HG03439 (cell line): ENCODE measurements around the gene GPR15LG.

Experiments
- ATAC-seq: cut with Tn5 transposase; IDR thresholded peaks from one replicate; pipeline ENCODE4 v1.9.1; 2021; ENCODE audit warnings: mild to moderate bottlenecking, moderate library complexity; ENCODE audit not compliant: unreplicated experiment

The GPR15LG gene

GRCh38 chr10:84191106-84191505, 17.5 kb downstream of the GPR15LG start:
- ATAC-seq = no peak

DNA sequence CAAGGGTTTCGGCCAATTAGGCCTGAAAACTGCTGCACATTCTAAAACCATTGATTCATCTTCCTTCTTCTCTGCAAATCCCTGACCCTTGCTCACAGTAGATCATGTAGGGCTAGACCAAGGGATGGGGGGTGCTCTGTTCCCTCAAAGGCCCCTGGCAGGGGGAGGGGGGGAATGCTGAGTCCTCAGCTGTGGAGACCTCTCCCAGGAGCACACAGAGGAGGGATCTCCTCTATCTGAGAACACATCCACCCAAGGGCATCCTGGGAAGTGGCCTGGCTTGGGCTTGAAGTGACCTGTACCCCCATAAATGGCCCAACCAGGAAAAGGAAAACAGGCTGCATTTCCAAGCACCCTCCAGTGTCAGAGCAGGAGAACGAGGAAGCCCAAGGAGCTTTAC, 19.7 kb downstream of the GPR15LG start:
- no peak for ATAC-seq

DNA sequence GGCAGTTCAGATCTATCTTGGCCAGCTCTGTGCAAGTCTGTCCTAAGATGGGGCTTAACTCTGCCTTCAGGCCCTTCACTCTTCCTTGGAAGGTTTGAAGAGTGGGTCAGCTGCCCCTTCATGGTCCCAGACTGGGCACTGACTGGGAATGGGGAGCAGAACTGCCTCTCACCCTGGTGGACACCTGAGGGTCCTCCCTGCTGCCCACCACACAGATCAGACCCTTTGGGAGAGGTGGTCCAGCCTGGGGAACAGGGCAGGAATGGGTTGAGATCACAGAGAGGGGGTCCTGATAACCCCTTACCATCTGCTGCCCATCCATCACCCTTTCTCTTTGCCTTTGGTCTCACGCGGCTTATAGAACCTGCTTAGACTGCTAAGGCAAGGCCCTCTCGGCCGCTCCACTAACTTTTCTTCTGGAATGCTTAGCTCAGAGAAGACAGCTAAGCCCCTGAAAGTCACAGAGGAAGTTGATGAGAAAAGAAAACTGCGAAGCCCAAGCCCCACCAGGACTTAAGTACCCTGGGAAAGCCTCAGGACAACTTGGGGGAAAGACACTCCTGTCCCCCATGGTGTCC, 20.3 kb downstream of the GPR15LG start:
- no peak for ATAC-seq

DNA sequence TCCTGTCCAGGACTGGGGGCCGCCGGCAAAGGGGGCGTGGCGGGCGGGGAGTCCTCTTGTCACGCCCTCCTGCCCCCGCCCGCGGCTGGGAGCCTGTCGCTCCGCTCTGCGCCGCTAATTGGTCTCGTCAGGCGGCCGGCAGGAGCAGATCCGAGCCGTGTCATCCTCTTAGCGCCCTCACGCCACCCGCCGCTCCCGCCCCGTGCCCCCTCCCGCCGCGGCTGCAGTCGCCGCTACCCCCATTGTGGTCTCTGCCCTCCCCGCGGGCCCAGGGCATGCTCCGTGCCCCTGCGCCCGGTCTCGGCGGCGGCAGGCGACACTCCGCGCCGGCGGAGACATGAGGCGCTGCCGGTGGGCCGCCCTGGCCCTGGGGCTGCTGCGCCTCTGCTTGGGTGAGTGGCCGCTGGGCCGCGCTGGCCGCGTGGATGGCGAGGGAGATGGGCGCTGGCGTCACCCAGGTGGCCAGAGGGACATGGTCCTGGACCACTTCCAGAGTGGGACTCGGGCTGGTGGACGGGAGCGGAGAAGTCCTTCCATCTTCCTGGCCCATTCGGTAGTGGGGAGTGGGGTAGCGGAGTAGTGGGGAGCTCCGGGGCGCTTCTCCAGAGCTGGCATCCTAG, 20.9 kb downstream of the GPR15LG start, which contains the start of gene CDHR1:
Gene CDHR1 (plus strand): TSS at position 114 of the 620 bp plus-strand sequence. CDS start 224 bp downstream, at position 338.
- ATAC-seq = peak; percentile 82

- ATAC-seq = no peak
Observed at GRCh38 chr10:84195044-84195830, 21.6 kb downstream of the GPR15LG start.

- ATAC-seq = no peak
Observed at GRCh38 chr10:84196083-84196482, 22.5 kb downstream of the GPR15LG start.

GRCh38 chr10:84196941-84197340, 23.3 kb downstream of the GPR15LG start:
- no peak for ATAC-seq

DNA sequence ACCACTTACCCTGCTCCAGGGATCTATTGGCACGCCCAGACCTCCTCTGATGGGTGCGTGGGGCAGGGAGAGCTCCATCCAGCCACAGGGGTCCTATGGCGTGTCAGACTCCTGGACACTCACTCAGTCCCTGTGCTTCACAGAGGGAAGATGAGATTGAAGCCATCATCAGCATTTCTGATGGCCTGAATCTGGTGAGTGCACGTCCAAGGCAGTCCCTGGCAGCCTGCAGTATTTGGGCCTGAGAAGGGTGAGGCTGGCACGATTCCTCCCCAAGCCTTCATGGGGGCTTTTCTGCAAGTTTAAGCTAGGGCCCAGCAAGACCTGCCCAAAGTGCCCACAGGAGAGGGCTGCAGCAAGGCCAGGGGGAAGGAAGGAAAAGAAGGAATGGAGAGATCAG, 24.0 kb downstream of the GPR15LG start:
- ATAC-seq = no peak

DNA sequence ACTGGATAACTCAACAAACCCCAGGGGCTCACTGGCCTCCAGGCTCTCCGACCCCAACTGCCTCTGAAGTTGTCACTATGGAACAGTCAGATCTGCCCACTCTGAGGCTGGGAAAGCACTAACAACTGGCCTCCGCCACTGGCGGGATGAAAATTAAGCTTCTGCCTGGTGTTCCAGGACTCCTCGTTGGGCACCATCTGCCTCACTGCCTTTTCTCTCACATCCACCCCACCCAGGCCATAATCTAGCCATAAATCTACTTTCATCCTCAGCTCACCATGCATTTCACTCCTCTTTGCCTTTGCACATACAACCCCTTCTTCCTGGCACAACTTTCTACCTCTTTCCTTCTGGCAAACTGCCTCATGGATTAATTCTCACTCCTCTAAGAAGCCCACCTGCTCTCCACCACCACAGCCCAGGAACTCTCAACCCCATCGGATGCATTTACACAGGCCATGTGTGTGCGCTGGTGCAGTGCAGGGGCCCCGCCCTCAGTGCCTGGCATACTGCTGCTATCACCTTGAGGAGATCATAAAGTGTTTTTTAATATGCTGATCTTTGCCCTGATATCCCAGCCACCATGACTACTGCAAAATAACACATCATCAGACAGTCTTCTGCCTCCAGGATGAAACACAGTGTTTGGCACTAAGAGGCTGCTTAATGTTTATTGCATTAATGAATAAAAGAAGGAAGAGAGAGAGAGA, 24.8 kb downstream of the GPR15LG start:
- no peak for ATAC-seq

DNA sequence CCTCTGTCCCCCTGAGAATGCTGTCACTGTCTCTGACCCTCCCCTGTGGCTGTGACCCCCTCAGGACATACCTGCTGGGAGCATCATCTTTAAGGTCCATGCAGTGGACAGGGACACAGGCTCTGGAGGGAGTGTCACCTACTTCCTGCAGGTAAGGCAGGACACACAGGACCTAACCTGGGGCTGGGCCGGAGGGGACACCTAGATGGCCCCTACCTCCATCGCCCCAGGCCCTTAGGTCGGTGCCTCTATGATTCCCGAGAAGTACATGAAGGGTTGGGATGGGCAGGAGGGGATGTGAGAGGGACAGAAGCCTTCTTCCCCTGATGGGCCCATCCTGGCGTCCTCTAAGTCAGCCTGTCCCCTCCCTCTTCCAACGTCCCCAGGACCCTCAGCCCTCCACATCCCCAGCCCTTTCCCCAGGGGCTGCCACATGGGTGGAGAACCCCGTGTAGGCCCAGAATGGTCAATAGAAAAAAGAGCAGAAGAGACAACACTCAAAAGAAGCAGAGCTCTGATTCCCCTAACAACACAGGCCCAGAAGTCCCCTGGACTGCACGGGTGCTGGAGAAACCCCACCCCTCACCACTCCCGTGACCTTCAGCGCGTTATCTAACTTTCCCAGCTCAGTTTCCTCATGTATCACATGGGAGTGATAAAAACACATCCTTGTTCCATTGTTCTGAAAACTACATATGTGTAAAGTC, 27.1 kb downstream of the GPR15LG start:
- no peak for ATAC-seq

GRCh38 chr10:84201244-84201606, 27.6 kb downstream of the GPR15LG start:
- no peak for ATAC-seq

DNA sequence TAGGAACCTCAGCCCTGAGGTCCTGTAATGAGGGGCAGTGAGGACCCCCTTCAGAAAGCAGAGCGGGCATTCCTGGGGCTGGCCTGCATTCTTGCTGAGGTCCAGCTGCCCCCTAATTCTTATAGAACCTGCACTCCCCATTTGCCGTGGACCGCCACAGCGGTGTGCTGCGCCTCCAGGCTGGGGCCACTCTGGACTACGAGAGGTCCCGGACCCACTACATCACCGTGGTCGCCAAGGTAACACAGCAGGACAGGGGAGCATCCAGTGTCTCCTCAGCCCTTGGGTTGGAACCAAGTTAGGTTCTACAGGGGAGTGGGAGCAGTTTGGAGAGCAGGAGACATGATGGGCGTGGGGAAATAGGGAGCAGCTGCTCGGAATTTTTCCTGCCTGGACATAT, 28.1 kb downstream of the GPR15LG start:
- ATAC-seq = no peak

DNA sequence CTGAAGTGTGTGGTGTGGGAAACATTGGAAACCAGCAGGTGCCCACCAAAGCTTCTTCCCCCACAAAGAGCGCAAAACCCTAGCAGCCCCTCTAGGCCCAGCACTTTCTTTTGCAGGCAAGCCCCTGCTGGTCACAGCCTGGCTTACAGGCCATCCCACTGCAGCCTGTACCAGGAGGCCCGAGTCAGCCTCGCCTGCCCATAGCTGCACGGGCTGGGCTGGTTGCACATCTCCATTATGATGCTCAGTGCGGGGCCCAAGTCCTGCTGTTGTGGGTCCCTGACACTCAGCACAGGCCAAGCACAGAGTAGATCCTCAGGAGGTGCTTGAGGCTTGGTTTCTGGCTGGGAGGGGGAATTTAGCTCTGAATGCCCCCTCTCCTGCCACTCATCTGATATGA, 28.7 kb downstream of the GPR15LG start:
- no peak for ATAC-seq

GRCh38 chr10:84204122-84204521, 30.5 kb downstream of the GPR15LG start:
- peak; percentile 68 for ATAC-seq

DNA sequence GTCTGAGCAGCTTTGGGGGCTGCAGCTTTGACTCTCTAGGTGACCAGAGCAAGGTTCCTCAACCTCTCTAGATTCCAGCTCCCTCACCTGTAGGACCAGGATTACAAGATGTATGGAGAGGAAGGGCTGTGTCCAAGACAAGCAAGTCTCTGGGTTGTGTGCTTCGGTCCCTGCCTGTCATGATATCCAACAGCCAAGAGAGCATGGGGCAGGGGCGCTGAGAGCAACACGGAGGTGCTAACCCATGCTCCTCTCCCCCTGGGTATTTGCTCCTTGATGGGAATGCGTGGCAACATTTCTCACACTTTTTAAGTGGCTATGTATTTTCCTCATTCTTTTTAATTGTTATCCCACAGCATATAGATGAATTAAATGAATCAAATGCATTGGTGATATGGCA, 31.0 kb downstream of the GPR15LG start:
- no peak for ATAC-seq

DNA sequence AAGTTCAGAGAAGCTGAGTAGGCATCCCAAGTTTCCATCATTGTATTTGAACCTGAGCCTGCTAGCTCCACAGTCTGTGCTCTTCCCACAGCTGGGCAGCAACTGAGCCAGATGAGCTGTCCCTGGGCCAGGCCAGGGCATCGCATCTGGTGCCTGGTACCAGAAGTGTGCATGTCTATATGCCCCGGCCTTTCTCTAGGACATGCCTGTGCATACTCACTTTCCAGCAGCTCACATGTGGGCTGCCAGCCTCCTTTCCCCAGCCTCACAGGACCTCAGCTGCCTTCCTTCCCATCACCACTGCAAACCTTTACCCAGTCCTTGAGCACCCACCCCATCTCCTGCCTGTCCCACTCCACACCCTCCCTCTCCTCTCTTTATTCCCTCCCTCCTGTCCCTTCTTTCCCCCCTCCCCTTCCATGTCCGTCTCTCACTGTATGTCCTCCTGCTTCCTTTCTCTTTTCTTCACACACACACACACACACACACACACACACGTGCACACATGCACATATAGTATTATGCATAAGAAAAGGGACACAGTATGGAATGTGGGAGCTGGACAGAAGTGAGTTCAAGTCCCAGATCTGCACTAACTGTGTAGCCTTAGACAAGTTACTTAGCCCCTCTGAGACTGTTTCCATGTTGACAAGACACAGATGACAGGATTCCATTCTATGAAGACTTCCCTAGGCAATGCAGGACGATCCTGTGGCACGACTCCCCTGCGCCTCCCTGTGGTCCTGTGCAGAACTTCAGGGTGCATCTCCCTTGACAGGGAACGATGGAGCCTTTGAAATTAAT, 31.6 kb downstream of the GPR15LG start:
- peak; percentile 74 for ATAC-seq

DNA sequence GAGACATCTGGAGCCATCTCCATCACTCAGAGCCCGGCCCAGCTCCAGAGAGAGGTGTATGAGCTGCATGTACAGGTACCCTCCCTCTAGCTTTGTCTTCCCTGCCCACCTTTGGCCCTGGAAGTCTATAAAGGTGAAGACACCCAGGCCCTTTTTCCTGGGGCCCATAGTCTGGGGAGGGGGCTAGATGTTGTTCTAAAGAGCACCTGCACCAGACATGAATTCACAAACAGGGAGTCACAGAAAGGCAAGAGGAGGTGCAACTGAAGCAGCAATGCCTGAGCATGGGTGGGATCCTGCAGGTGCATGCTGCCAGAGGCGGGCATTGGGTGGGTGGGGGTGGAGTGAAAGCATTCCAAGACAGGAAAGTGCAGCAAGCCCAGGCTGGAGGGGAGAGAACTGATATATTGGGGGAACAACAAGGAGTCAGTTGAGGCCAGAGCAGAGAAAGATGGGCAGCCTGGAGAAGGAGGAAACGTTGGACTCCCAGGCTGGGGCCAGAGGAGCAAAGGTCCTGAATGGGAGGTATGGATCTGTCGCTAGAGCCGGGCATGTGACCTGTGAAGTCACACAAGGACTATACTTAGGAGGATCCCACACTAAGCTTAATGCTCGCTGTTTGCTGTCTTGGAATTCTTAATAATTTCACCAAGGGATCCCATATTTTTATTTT, 32.4 kb downstream of the GPR15LG start:
- no peak for ATAC-seq

DNA sequence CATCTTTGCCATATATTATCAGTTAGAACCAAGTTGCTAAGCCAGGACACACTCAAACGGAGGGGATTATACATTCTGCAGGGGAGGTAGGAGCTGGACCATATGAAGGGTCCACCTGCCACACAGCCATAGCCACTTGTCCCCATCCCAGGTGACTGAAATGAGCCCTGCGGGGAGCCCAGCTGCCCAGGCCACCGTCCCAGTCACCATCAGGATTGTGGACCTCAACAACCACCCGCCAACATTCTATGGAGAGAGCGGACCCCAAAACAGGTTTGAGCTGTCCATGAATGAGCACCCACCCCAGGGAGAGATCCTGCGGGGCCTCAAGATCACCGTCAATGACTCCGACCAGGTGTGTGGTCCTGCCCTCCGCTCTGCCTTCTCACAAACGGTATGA, 34.4 kb downstream of the GPR15LG start:
- ATAC-seq = no peak

GRCh38 chr10:84211566-84211965, 38.0 kb downstream of the GPR15LG start:
- no peak for ATAC-seq

DNA sequence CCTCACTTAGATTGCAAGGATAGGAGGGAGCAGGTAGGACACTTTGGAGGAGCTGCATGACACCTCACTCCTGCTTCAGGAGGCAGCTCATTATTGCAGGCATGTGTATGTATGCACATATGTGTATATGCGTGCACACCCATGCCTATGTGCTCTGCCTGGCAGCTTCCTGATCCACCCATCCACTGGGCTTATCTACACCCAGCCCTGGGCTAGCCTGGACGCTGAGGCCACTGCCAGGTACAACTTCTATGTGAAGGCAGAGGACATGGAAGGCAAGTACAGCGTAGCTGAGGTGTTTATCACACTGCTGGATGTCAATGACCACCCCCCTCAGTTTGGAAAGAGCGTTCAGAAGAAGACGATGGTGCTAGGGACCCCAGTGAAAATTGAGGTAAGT, 38.4 kb downstream of the GPR15LG start:
- ATAC-seq = no peak
